B cell (primary cell): ENCODE measurements around the gene MEIS2. TPM values are rescaled to one million over a fixed set of nuclear protein-coding genes. Genes with fewer than 3 reads are reported as not detected.

Experiments used
- ATAC-seq: fragments of 200-7000 bp; cut with Tn5 transposase; one replicate; pipeline ENCODE4 v1.10.0; 2021; ENCODE audit warnings: low read depth, mild to moderate bottlenecking, moderate number of reproducible peaks, moderate library complexity
- CTCF ChIA-PET: fragments of 350-600 bp; sonication (Branson Sonifier 250); formaldehyde crosslinking; loops from one replicate; lab custom pipeline; 2021; ENCODE audit warnings: antibody characterized with exemption, inconsistent platforms; lab: Charles Lee
- POLR2A ChIA-PET: fragments of 350-600 bp; sonication (Branson Sonifier 250); formaldehyde crosslinking; loops from one replicate; lab custom pipeline; 2021; ENCODE audit warnings: antibody characterized with exemption; lab: Charles Lee
- DNase-seq: peaks from one replicate; pipeline ENCODE4 v3.0.0; 2013
- H2AFZ ChIP-seq: 2 replicates; pipeline ENCODE4 v1.6.1; 2012; ENCODE audit warnings: mild to moderate bottlenecking, low read depth, low read length; ENCODE audit not compliant: insufficient read depth, poor library complexity, severe bottlenecking
- H3K27ac ChIP-seq, 2 donors: 1 replicate in 1 of 2; 2 replicates in 1 of 2; pipeline ENCODE4 v1.5.1; 2012 to 2013; ENCODE audit warnings: low read length in 2 of 2, mild to moderate bottlenecking in 2 of 2, moderate library complexity in 1 of 2
- H3K27me3 ChIP-seq, 4 experiments: fragments of 200-600 bp in 1 of 4; sonication (generic) in 1 of 4; replicated peaks in 1 of 4; 1 replicate in 2 of 4; 2 replicates in 2 of 4; pipeline versions ENCODE4 v1.6.1 to v1.7.0; 2013 to 2016; ENCODE audit warnings: low read length in 3 of 4, mild to moderate bottlenecking in 2 of 4, mixed read lengths in 1 of 4, moderate library complexity in 1 of 4; ENCODE audit not compliant: insufficient read depth in 4 of 4, control insufficient read depth in 3 of 4; ENCODE audit errors: control extremely low read depth in 1 of 4
- H3K36me3 ChIP-seq, 2 experiments: replicated peaks in 1 of 2; 1 replicate in 1 of 2; 2 replicates in 1 of 2; pipeline versions ENCODE4 v1.6.1 to v1.7.1; 2013; ENCODE audit warnings: low read length in 1 of 2; ENCODE audit not compliant: insufficient read depth in 2 of 2, control insufficient read depth in 1 of 2; ENCODE audit errors: control extremely low read depth in 1 of 2, extremely low read depth in 1 of 2
- H3K4me1 ChIP-seq, 2 donors: fragments of 200-600 bp in 1 of 2; sonication (generic) in 1 of 2; 1 replicate in 1 of 2; 2 replicates in 1 of 2; pipeline versions ENCODE4 v1.5.1 to v1.6.1; 2013 to 2017; ENCODE audit warnings: low read length in 2 of 2; ENCODE audit not compliant: control insufficient read depth in 2 of 2, insufficient read depth in 2 of 2
- H3K4me2 ChIP-seq: replicated peaks from 2 replicates; pipeline ENCODE3; 2012; ENCODE audit warnings: mild to moderate bottlenecking, low read depth, low read length; ENCODE audit not compliant: poor library complexity, severe bottlenecking
- H3K4me3 ChIP-seq, 5 experiments: fragments of 200-600 bp in 1 of 5; sonication (generic) in 1 of 5; 1 replicate in 3 of 5; 2 replicates in 2 of 5; pipeline versions ENCODE4 v1.5.1 to v1.7.0; 2011 to 2016; ENCODE audit warnings: low read length in 4 of 5, mild to moderate bottlenecking in 4 of 5, low read depth in 2 of 5, control low read depth in 1 of 5, moderate library complexity in 1 of 5; ENCODE audit not compliant: insufficient read depth in 1 of 5; ENCODE audit errors: control extremely low read depth in 1 of 5, extremely low read depth in 1 of 5
- H3K79me2 ChIP-seq: fragments of 200-600 bp; sonication (generic); one replicate; pipeline ENCODE4 v1.6.0; 2016; ENCODE audit warnings: low read length; ENCODE audit not compliant: control insufficient read depth, insufficient read depth
- H3K9ac ChIP-seq: fragments of 200-600 bp; sonication (generic); 2 replicates; pipeline ENCODE4 v1.6.1; 2017; ENCODE audit warnings: mild to moderate bottlenecking, low read length, moderate library complexity
- H3K9me3 ChIP-seq, 3 donors: one replicate each; pipeline versions ENCODE4 v1.6.1 to v1.7.1; 2013; ENCODE audit warnings: low read length in 2 of 3; ENCODE audit not compliant: control insufficient read depth in 2 of 3, insufficient read depth in 1 of 3; ENCODE audit errors: control extremely low read depth in 1 of 3
- H4K20me1 ChIP-seq: 2 replicates; pipeline ENCODE4 v1.6.0; 2012; ENCODE audit warnings: mild to moderate bottlenecking, low read length; ENCODE audit not compliant: insufficient read depth, control insufficient read depth, poor library complexity, severe bottlenecking
- H3K27ac Mint-ChIP-seq: one replicate; pipeline ENCODE4 v1.8.0; 2021; ENCODE audit warnings: mixed read lengths
- H3K27me3 Mint-ChIP-seq: one replicate; pipeline ENCODE4 v1.8.0; 2021; ENCODE audit warnings: mixed read lengths
- H3K4me1 Mint-ChIP-seq: one replicate; pipeline ENCODE4 v1.8.0; 2021; ENCODE audit warnings: mixed read lengths
- H3K4me3 Mint-ChIP-seq: one replicate; pipeline ENCODE4 v1.8.0; 2021; ENCODE audit warnings: mixed read lengths
- H3K9me3 Mint-ChIP-seq: one replicate; pipeline ENCODE4 v1.8.0; 2022; ENCODE audit warnings: mixed read lengths; ENCODE audit not compliant: insufficient read depth
- CTCF ChIP-seq: fragments of 200-600 bp; IDR thresholded peaks from one replicate; pipeline ENCODE4 v1.8.0; 2022; ENCODE audit warnings: antibody characterized with exemption, mild to moderate bottlenecking
- EZH2 ChIP-seq: IDR thresholded peaks from 2 replicates; pipeline ENCODE4 v1.6.1; 2012; ENCODE audit warnings: borderline replicate concordance, low read depth, mild to moderate bottlenecking, moderate library complexity, low read length; ENCODE audit not compliant: insufficient read depth, poor library complexity, severe bottlenecking
- WGBS: methylation state at CpG from one replicate; pipeline ENCODE4 v1.1.5; 2013; ENCODE audit warnings: missing lambda C conversion rate; ENCODE audit not compliant: insufficient coverage; 5-methylcytosine and 5-hydroxymethylcytosine counted together
- intact Hi-C: fragments of 100-400 bp; cut with micrococcal nuclease; formaldehyde crosslinking; loops from one replicate; pipeline ENCODE4 v1.10.0; 2022
- polyA plus RNA-seq: library from polyadenylated mRNA; depleted of rRNA; stranded (reverse); fragments of >200 nt; gene quantifications from 2 replicates; pipeline ENCODE4 v1.2.3, GENCODE V29; 2012
- total RNA-seq, 2 donors: library from RNA; stranded (reverse); fragments of 120-200 nt in 1 of 2; gene quantifications; 1 replicate in 1 of 2; 2 replicates in 1 of 2; pipeline versions ENCODE4 v1.2.3 to v1.2.4, GENCODE V29; 2013 to 2022

The MEIS2 gene
- total and polyA plus RNA-seq, 2 donors (not counting 1 experiment from before 2014, with no cell fraction given) = 0.22 TPM; not detected in 1

GRCh38 chr15:37071134-37071533 is 29.2 kb downstream of the MEIS2 start:
- Histone ChIP-seq H3K4me1 (no peaks in the 10 kb centered on the region), H3K27ac (no peak overlapping the region), H2AFZ (no peak overlapping the region), H3K79me2 (no peaks in the 10 kb centered on the region), H4K20me1 (no peaks in the 10 kb centered on the region), H3K9me3 (no peaks in the 10 kb centered on the region), H3K9ac (no peak overlapping the region), H3K36me3 (no peaks in the 10 kb centered on the region), H3K4me2 (no peak overlapping the region), H3K4me3 (no peak overlapping the region), H3K27me3 (no peaks in the 10 kb centered on the region)
- ChIA-PET CTCF (no interaction called here), POLR2A (no interaction called here)
- no peak for TF ChIP-seq CTCF
- no CpG with 5 or more reads among the region's 3 CpGs for WGBS
- no peak overlapping the region for H3K27ac Mint-ChIP-seq
- peaks cover 4% of the 10 kb centered on the region for H3K27me3 Mint-ChIP-seq
- intact Hi-C loops = no loop called here
- H3K9me3 Mint-ChIP-seq = no peaks in the 10 kb centered on the region
- H3K4me3 Mint-ChIP-seq = no peak overlapping the region
- no peak for DNase-seq
- H3K4me1 Mint-ChIP-seq = no peaks in the 10 kb centered on the region
- no peak for ATAC-seq

DNA sequence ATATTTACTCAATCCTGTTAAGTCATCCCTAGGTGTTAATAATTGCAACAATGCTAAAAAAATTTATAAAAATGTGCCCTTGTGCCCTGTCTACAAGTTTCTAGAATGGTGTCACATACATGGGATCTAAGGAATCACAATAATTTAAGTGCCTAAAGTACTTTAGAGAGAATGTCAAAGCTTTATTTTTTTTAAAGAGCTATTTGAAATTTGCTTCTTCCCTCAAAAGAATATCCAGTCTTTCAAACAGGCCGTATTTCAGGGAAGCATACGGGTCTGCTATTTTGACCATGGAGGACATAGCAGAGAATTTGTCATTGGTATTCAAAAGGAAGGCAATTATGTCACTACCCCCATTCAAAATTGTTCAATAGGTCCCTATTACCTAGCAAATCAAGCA is 29.7 kb downstream of the MEIS2 start:
- no peak overlapping the region for H3K4me2 ChIP-seq
- H3K27ac ChIP-seq = no peak overlapping the region
- H4K20me1 ChIP-seq = no peaks in the 10 kb centered on the region
- H3K27me3 ChIP-seq = no peaks in the 10 kb centered on the region
- Mint-ChIP-seq H3K9me3 (no peaks in the 10 kb centered on the region), H3K4me3 (no peak overlapping the region), H3K4me1 (no peaks in the 10 kb centered on the region), H3K27me3 (peaks cover 4% of the 10 kb centered on the region), H3K27ac (no peak overlapping the region)
- ATAC-seq (no peak), DNase-seq (no peak)
- no peaks in the 10 kb centered on the region for H3K4me1 ChIP-seq
- CTCF ChIA-PET = no interaction called here
- POLR2A ChIA-PET = no interaction called here
- H3K36me3 ChIP-seq = no peaks in the 10 kb centered on the region
- intact Hi-C loops = no loop called here
- H2AFZ ChIP-seq = no peak overlapping the region
- no peak for TF ChIP-seq CTCF
- no peak for TF ChIP-seq EZH2
- H3K9me3 ChIP-seq = no peaks in the 10 kb centered on the region
- H3K9ac ChIP-seq = no peak overlapping the region
- H3K4me3 ChIP-seq = no peak overlapping the region
- no CpG with 5 or more reads among the region's 2 CpGs for WGBS
- no peaks in the 10 kb centered on the region for H3K79me2 ChIP-seq
